GM19468 (cell line): ENCODE measurements around the gene IL1A.
A peak's percentile ranks its signal among the peaks of the same experiment; 100 is the strongest.

Source experiments
- ATAC-seq: cut with Tn5 transposase; IDR thresholded peaks from one replicate; pipeline ENCODE4 v1.9.1; 2021; ENCODE audit warnings: mild to moderate bottlenecking, moderate library complexity, moderate number of reproducible peaks; ENCODE audit not compliant: unreplicated experiment; ENCODE audit errors: extremely low read depth

The IL1A gene

GRCh38 chr2:112794131-112794733, 9.9 kb upstream of the IL1A start:
- peak; percentile 54 for ATAC-seq

- peak; percentile 24 for ATAC-seq
These were observed 9.2 kb upstream of the IL1A start for GRCh38 chr2:112793449-112793978.

- no peak for ATAC-seq
These were observed 8.1 kb upstream of the IL1A start for GRCh38 chr2:112792419-112792818.

DNA sequence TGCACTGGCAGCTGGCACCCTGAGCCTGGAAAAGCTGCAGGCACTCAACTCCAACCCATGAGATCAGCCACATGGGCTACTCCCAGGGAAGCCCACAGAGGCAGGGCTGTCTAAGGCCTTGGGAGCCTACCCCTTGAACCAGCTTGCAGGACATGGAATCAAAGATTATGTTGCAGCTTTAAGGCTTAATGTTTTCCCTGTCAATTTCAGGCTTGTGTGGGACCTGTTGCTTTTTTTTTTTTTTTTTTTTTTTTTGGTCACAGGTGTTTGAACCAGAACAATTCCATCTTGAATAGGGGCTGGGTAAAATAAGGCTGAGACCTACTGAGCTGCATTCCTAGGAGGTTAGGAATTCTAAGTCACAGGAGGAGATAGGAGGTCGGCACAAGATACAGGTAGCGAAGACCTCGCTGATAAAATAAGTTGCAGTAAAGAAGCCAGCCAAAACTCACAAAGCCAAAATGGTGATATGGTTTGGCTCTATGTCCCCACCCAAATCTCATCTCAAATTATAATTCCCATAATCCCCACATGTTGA, 7.5 kb upstream of the IL1A start:
- no peak for ATAC-seq

GRCh38 chr2:112791019-112791418, 6.7 kb upstream of the IL1A start:
- ATAC-seq, result no peak

DNA sequence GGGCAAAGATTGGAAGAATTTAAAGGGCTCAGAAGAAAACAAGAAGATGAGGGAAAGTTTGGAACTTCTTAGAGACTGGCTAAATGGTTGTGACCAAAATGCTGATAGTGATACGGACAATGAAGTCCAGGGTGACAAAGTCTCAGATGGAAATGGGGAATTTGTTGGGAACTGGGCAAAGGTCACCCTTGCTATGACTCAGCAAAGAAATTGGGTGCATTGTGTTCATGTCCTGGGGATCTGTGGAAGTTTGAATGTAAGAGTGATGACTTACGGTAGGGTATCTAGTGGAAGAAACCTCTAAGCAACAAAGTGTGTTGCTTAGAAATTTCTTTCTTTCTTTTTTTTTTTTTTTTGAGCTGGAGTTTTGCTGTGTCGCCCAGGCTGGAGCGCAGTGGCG, 6.0 kb upstream of the IL1A start:
- ATAC-seq, result no peak

- no peak for ATAC-seq
These were observed 4.9 kb upstream of the IL1A start for GRCh38 chr2:112789186-112789585.

DNA sequence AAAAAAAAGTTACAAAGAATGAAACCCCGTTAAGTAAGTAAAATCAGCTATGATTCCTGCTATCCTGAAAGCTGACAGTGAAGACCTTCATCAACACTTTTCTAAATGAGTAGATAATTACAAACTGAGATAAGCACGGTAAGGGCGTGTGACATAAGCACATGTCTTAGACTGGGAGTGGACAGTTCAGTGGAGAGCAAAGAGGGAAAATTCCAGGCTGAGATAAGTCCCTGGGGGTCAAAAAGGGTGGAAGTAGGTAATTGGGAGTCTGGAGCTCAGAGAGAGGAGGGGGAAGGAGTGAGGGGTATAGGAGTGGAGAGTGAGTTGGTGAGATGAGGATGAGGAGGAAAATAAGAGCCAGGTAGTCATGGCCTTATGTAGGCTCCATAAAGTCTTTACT, 4.4 kb upstream of the IL1A start:
- ATAC-seq, result no peak

GRCh38 chr2:112787729-112788393, 3.6 kb upstream of the IL1A start:
- ATAC-seq, result no peak

- ATAC-seq, result no peak
These were observed 3.0 kb upstream of the IL1A start for GRCh38 chr2:112787294-112787693.

DNA sequence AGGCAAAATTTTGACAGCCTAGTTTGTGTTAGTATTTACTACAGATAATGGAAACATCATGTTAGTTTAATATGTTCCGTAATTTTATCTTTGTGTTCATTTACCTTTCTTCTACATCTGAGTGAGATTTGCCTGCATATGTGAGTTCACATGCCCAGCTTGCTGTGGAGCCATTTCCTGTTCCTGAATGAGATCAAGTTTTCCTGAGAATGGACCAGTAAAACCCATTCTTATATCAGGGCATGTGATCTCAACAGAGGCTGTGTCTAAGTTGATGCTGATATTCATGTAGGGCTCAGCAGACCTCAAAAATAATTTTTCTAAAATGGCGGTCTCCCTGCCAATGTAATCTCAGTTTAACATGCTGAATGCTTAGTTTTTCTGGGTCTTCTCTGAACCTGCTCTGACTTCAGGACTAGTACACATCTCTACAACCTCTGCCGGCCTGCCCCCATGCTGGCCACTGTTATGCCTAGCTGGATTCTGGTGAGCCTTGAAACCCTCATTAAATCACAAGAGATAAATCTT, 1.0 kb downstream of the IL1A start:
- ATAC-seq, result no peak

- ATAC-seq, result peak; percentile 37
These were observed 2.0 kb downstream of the IL1A start for GRCh38 chr2:112782234-112782799.

- ATAC-seq, result no peak
These were observed 4.7 kb downstream of the IL1A start for GRCh38 chr2:112779598-112779997.

DNA sequence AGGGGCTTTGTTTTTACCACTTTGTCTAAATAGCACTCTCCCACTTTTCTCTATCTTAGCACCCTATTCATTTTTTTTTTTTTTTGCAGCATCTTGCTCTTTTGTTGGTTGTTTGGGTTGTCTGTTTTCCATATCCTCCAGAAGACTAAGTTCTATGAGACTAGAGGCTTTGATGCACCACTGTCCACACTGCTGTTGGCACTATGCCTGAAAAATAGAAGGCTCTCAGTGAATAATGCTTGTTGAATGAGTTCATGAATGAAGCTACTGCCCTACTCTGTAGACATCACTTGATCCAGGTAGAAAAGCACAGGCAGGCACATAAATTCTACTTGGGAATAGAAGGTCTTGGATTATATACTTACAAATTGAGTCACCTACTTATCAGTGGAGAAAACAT, 7.3 kb downstream of the IL1A start:
- ATAC-seq, result no peak

- no peak for ATAC-seq
These were observed 8.2 kb downstream of the IL1A start for GRCh38 chr2:112776113-112776512.

DNA sequence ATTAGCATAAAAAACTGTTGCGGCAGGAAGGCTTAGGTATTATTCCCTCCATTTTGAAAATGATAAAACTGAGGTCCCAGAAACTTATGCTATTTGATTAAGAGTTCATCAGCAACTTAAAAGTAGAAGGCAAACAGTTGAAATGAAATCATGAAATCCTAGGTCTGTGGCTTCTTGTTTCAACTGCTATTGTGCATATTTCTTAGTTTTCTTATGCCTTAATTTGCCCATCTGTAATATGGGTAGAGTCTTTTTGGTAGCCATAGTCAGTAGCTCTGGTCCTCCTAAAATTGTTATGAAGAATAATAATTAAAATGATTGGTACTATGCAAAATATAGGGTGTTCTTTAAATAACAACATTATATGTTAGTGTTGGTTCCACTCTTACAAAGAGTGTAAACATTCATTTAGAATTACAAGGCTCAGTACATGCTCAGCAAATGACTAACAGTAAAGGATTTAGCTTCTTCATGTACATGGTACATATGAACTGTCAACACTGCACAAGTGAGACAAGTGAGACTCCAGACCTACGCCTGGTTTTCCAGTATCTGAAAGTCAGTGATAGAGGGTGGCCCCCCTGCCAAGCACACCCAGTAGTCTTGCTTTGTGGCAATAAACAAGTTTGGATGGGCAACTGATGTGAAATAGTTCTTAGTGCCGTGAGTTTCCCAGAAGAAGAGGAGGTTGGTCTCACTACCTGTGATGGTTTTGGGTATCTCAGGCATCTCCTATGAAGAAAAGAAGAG, 9.6 kb downstream of the IL1A start:
- no peak for ATAC-seq

DNA sequence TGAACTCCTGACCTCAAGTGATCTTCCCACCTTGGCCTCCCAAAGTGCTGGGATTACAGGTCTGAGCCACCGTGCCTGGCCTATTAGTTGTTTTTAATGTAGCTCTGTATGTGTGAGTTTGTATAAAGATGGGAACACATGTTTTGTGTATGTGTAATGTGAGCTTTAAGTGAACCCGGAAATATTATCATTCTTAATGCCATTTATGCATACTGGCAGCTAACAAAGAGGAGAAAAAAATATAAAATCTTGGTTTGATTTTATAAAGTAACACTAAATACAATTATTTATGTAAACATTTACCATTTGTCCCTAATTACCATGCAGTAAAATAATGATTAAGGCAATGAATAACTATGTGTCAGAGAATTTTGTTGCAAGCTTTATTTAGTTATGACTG, 10.7 kb downstream of the IL1A start:
- no peak for ATAC-seq

- no peak for ATAC-seq
These were observed 11.3 kb downstream of the IL1A start for GRCh38 chr2:112772911-112773475.

DNA sequence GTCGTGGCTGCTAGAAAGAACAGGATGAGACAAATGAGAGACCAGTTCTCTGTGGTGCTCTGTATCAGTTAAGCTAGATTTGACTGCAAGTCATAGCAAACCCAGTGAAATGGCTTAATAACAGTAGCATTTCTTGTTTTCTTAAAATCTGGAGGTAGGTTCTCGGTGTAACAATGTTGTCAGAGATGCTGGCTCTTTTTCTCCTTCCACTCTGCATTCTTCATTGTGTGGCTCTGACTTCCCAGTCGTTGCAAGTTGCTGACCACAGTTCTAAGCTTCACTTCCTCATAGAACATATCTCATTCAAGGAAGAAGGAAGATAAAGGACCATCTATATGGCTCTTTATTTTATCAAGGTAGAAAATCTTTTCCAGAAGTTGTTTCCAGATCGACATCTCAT, 12.0 kb downstream of the IL1A start:
- no peak for ATAC-seq

DNA sequence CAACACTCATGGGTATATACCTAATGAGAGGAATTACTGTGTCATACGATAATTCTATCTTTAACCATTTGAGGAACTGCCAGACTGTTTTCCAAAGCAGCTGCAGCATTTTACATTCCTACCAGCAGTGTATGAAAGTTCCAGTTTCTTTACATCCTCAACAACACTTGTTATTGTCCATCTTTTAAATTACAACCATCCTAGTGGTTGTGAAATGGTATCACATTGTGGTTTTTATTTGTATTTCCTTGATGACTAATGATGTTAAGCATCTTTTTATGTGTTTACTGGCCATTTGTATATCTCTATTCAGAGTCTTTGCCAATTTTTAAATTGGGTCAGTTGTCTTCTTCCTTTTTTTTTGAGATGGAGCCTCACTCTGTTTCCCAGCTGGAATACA, 15.9 kb downstream of the IL1A start:
- no peak for ATAC-seq
